Activated B cell treated with CpG ODN at 0.5 μM for 24 hours (primary cell): Measurements from ENCODE around the gene GPAM. TPM values are rescaled to one million over a fixed set of nuclear protein-coding genes. Genes with fewer than 3 reads are reported as not detected.

ENCODE experiments used
- ATAC-seq: fragments of 200-7000 bp; cut with Tn5 transposase; one replicate; pipeline ENCODE4 v1.10.0; 2021; ENCODE audit warnings: low read depth, mild to moderate bottlenecking, moderate library complexity
- CTCF ChIA-PET: fragments of 350-600 bp; sonication (Branson Sonifier 250); formaldehyde crosslinking; loops from one replicate; lab custom pipeline; 2021; ENCODE audit warnings: antibody characterized with exemption; lab: Charles Lee
- POLR2A ChIA-PET: fragments of 350-600 bp; sonication (Branson Sonifier 250); formaldehyde crosslinking; loops from one replicate; lab custom pipeline; 2021; ENCODE audit warnings: antibody characterized with exemption; lab: Charles Lee
- DNase-seq: peaks from one replicate; pipeline ENCODE4 v3.0.0; 2022
- H3K27ac Mint-ChIP-seq: one replicate; pipeline ENCODE4 v1.8.0; 2020; ENCODE audit warnings: mixed read lengths
- H3K27me3 Mint-ChIP-seq: one replicate; pipeline ENCODE4 v1.8.0; 2021; ENCODE audit warnings: mixed read lengths
- H3K36me3 Mint-ChIP-seq: one replicate; pipeline ENCODE4 v1.8.0; 2021; ENCODE audit warnings: low read depth, mixed read lengths
- H3K4me1 Mint-ChIP-seq: one replicate; pipeline ENCODE4 v1.8.0; 2021; ENCODE audit warnings: mixed read lengths
- H3K4me3 Mint-ChIP-seq: one replicate; pipeline ENCODE4 v1.8.0; 2020; ENCODE audit warnings: mild to moderate bottlenecking, mixed read lengths
- H3K9me3 Mint-ChIP-seq: one replicate; pipeline ENCODE4 v1.8.0; 2020; ENCODE audit warnings: mixed read lengths
- intact Hi-C: fragments of 100-400 bp; cut with micrococcal nuclease; formaldehyde crosslinking; loops from one replicate; pipeline ENCODE4 v1.15.1; 2024
- total RNA-seq: library from RNA; stranded (reverse); gene quantifications from 2 replicates; pipeline ENCODE4 v1.2.3, GENCODE V29; 2022
- TF ChIP-seq, protein P1 (sequence below): fragments of 200-600 bp; IDR thresholded peaks from one replicate; pipeline ENCODE4 v1.8.0; 2022; ENCODE audit warnings: antibody characterized with exemption, mild to moderate bottlenecking

GPAM gene
- total RNA-seq, 1 donor from 2014 or later: 10.2 TPM

DNA sequence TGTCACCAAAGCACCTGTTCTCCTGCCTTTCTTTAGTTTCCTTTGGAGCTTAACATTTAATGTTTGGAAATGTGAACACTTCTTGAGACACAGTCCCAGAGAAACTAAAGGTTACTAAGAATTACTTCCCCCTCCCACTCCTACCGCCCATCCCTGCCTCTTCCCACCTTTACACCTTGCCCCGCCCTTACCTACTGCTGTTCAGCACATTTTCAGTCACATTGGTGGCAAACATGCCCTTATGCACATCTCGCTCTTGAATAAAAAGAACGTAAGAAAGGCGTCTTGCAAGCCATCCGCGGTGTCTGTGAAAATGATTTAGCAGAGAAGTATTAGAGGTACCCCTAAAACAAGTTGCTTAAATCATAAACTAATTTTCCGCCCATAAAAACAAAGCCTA is 8.2 kb downstream of the GPAM start:
- Mint-ChIP-seq H3K36me3 (peaks cover 85% of the 10 kb centered on the region), H3K27me3 (no peaks in the 10 kb centered on the region), H3K4me1 (no peaks in the 10 kb centered on the region), H3K4me3 (no peak overlapping the region), H3K9me3 (no peaks in the 10 kb centered on the region), H3K27ac (no peak overlapping the region)
- POLR2A ChIA-PET: no interaction called here
- CTCF ChIA-PET: no interaction called here
- intact Hi-C loops: no loop called here
- TF ChIP-seq, protein P1, sequence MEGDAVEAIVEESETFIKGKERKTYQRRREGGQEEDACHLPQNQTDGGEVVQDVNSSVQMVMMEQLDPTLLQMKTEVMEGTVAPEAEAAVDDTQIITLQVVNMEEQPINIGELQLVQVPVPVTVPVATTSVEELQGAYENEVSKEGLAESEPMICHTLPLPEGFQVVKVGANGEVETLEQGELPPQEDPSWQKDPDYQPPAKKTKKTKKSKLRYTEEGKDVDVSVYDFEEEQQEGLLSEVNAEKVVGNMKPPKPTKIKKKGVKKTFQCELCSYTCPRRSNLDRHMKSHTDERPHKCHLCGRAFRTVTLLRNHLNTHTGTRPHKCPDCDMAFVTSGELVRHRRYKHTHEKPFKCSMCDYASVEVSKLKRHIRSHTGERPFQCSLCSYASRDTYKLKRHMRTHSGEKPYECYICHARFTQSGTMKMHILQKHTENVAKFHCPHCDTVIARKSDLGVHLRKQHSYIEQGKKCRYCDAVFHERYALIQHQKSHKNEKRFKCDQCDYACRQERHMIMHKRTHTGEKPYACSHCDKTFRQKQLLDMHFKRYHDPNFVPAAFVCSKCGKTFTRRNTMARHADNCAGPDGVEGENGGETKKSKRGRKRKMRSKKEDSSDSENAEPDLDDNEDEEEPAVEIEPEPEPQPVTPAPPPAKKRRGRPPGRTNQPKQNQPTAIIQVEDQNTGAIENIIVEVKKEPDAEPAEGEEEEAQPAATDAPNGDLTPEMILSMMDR: no peak
- no peak for DNase-seq
- ATAC-seq: no peak

GRCh38 chr10:112173206-112173605 is 10.4 kb downstream of the GPAM start:
- ChIA-PET POLR2A (no interaction called here), CTCF (interaction anchor here (1.1 kb wide), 1 partner anchor 262 kb away, joined by 3 read pairs; no protein-coding TSS in a partner anchor)
- H3K27ac Mint-ChIP-seq: no peak overlapping the region
- H3K27me3 Mint-ChIP-seq: no peaks in the 10 kb centered on the region
- no peaks in the 10 kb centered on the region for H3K9me3 Mint-ChIP-seq
- DNase-seq: no peak
- no peaks in the 10 kb centered on the region for H3K4me1 Mint-ChIP-seq
- no peak for ATAC-seq
- H3K4me3 Mint-ChIP-seq: no peak overlapping the region
- H3K36me3 Mint-ChIP-seq: peaks cover 84% of the 10 kb centered on the region
- TF ChIP-seq, protein P1: no peak
- intact Hi-C loops: no loop called here

DNA sequence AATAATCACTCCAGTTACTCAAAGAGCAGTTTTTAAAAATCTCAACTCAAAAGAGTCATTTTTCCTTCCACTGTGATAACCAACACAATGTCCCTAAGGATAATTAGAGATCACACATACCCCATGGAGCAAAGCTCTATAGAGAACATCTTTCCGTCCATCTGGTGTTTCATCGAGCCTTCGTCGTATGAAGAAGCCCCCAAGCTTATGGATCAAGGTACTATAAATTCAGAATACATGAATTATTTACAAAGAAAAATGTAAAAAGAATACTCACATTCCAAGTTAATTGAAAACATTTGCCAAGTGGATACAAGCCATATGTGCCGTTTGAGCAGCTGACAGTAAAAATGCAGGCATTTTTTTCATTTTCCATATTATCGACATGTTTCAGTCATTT is 14.8 kb downstream of the GPAM start:
- Mint-ChIP-seq H3K4me3 (no peak overlapping the region), H3K9me3 (no peaks in the 10 kb centered on the region), H3K36me3 (peaks cover 84% of the 10 kb centered on the region), H3K4me1 (no peaks in the 10 kb centered on the region), H3K27me3 (no peaks in the 10 kb centered on the region), H3K27ac (no peak overlapping the region)
- DNase-seq (no peak), ATAC-seq (no peak)
- CTCF ChIA-PET: no interaction called here
- TF ChIP-seq, protein P1: no peak
- POLR2A ChIA-PET: no interaction called here
- intact Hi-C loops: no loop called here

DNA sequence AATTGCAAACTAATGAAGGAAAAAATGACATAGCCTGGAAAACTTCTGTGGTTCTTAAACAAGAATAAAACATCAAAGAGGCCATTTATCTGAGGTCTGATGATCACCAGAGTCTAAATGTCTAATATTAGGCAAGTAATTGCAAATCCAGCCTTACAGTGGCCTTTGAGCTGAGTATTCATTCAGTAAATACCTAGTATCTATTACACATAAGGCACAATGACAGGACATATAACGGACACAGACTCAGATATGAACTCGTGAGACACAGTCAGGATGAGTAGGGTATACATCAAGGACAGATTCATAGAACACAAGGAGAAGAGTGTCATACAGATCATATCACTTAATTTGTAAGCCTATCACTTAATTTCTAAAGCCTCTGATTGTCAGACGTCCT is 16.8 kb downstream of the GPAM start:
- Mint-ChIP-seq H3K27me3 (no peaks in the 10 kb centered on the region), H3K36me3 (peaks cover 83% of the 10 kb centered on the region), H3K4me1 (no peaks in the 10 kb centered on the region), H3K9me3 (no peaks in the 10 kb centered on the region), H3K4me3 (no peak overlapping the region), H3K27ac (no peak overlapping the region)
- intact Hi-C loops: no loop called here
- no peak for DNase-seq
- TF ChIP-seq, protein P1: no peak
- CTCF ChIA-PET: no interaction called here
- POLR2A ChIA-PET: no interaction called here
- no peak for ATAC-seq

- CTCF ChIA-PET: interaction anchor here (1.0 kb wide), 1 partner anchor 24 kb away, joined by 3 read pairs; no protein-coding TSS in a partner anchor
- intact Hi-C loops: no loop called here
- H3K9me3 Mint-ChIP-seq: no peaks in the 10 kb centered on the region
- no peak for ATAC-seq
- no peaks in the 10 kb centered on the region for H3K27me3 Mint-ChIP-seq
- POLR2A ChIA-PET: no interaction called here
- TF ChIP-seq, protein P1: no peak
- H3K4me3 Mint-ChIP-seq: no peak overlapping the region
- H3K36me3 Mint-ChIP-seq: peaks cover 82% of the 10 kb centered on the region
- no peaks in the 10 kb centered on the region for H3K4me1 Mint-ChIP-seq
- no peak for DNase-seq
- H3K27ac Mint-ChIP-seq: no peak overlapping the region
Observed at GRCh38 chr10:112161757-112162518, 21.6 kb downstream of the GPAM start.
